HG02642 (cell line): Measurements from ENCODE around the gene ADGRB2.
"Not testable (repeated sequence)": the region's sequence is repeated elsewhere in the genome, so short reads cannot be mapped to it uniquely, and the experiment has no call there.

Experiments
- ATAC-seq: cut with Tn5 transposase; IDR thresholded peaks from one replicate; pipeline ENCODE4 v1.9.1; 2021; ENCODE audit warnings: mild to moderate bottlenecking; ENCODE audit not compliant: unreplicated experiment, poor library complexity

The ADGRB2 gene

DNA sequence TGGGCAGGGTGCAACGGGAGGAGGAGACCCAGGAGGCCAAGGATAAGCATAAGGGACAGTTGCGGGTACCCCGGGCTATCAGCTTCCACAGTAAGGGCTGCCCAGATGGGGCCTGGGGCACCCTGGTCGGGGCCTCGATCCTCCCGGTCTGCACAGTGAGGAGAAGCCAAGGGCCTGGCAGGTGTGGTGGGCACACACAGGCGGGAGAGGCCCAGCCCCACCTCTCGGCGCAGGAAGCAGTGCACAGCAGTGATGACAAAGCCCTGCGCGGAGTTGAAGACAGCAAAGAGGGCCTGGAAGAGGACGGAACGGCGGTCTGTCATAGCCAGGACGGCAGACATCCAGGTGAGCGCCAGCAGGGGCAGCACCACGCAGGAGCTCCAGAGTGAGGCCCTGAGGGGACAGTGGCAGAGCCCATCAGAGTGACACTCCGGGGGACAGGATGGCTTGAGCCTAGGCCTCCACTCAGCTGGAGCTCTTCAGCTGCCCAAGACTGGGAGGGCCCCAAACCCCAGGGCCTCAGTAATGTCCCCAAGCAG is 31.3 kb downstream of the ADGRB2 start:
- no peak for ATAC-seq

DNA sequence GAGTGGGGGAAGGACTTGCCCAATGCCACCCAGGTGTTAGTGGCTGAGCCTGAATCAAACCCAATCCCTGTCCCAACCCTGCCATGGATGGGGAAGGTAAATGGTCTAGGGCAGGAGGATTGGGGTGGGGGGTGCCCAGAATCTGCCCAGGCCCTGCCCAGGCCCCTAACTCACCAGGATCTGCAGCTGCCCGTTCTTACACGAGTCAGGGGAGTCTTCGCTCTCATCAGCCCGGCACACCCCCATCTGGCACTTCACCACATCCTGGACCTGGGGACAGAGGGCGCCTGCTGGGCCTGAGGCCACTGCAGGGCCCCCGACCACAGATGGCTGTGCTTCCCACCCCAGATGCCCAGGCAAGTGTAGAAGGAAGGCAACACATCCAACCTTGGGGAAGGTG is 31.8 kb downstream of the ADGRB2 start:
- no peak for ATAC-seq

DNA sequence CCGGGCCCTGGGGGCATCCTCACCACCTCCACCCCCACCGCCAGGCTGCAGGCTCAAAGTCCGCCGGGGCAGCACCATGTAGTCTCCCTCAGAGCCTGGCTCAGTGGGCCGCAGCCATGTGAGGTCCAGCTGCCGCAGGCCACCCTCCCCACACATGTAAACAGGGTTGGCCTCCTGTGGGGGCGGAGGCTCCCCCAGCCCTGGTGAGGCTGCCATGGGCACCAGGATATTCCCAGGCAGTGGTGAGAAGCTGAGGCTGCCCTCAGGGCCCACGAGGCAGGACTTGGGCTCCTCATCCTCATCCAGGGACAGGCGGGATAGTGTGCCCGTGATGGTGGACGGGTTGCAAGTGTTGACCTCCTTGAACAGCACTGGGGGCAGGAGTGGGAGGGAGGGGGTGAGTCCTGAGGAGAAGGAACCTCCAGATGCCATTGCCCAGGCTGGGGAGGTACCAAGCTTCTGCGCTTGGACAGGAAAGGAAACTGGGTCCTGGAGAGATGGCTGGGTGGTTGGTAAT is 33.0 kb downstream of the ADGRB2 start:
- no peak for ATAC-seq

DNA sequence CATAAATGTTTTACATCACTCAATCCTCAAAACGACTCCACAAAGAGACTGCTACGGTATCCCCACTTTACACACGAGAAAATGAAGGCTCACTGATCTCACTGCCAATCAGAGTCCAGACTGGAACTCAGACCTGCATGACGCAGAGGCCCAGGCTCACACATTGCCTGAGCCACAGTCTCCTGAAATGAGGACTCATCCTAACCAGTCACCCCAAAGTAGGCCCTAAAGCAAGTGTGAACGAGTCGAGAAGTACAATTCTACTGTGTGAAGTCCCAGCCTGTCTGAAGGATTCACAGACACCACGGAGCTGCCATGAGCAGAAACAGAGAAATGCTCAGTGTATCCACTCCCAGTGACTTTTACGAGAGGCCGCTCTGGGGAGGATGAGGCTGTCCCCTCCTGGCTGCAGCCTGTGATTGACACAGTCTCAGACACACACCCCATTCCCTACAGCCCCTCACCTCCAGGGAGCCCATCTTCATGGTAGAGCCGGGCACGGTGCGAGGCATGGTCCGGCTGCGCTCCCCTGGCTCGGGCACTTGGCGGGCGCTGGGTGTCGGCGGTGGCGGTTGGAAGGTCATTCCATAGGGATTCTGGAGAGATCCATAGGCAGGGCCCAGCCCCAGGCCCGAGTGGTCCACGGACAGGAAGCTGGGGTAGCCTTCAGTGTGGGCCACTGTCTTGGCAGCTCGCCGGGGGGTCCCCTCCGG is 33.6 kb downstream of the ADGRB2 start:
- no peak for ATAC-seq

DNA sequence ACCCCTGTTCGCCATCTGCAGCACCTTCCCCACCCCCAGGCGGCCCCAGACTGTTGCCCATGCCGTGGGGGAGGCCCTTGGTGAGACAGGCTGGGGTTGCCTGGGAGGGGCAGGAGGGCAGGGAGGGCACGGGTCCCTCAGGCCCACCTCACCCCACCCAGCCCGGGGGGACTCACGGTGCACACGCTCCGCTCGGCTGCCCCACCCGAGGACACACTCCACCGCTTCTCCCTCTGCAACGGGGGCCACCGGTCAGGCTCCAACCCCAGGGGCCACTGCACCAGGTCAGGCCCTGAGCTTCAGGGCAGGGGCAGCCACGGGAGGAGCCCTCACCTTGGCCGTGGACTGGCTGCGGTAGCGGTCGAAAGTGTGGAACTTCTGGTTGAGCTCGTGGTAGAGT is 36.3 kb downstream of the ADGRB2 start:
- ATAC-seq, result no peak

DNA sequence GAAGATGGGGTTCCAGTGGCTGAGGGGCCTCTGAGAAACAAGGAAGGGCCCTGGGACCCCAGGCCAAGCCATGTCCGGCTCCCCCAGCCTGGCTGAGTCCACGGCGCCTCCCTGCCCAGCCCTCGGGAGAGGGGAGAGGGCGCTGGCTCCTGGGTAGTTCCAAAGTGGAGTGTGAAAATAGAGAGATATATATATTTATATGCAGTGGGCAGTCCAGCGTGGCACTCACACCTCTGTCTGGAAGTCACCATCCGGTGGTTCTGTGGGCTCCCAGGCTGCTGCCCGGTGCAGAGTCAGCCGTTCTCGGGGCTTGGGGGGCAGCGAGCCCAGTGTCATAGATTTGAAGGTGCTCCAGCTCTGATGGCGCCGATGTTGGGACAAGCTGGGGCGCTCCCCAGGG is 36.9 kb downstream of the ADGRB2 start:
- ATAC-seq, result no peak

DNA sequence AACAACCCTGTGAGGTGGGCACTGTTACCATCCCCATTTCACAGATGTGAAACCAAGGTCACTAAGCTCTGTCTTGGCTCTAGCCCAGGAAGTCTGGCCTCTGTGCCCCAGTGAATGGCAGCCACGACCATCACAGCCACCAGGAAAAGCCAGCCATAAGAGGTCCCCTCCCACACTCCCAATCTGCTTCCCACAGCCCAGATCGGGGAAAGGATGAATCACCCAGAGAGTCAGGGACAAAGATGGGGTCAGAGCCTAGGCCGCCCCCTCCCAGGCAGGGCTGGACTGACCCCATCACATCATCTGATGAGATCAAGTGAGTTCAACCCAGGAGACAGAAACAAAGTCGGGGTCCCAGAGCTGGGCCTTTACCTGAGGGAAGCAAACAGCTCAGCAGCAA is 37.4 kb downstream of the ADGRB2 start:
- no peak for ATAC-seq

DNA sequence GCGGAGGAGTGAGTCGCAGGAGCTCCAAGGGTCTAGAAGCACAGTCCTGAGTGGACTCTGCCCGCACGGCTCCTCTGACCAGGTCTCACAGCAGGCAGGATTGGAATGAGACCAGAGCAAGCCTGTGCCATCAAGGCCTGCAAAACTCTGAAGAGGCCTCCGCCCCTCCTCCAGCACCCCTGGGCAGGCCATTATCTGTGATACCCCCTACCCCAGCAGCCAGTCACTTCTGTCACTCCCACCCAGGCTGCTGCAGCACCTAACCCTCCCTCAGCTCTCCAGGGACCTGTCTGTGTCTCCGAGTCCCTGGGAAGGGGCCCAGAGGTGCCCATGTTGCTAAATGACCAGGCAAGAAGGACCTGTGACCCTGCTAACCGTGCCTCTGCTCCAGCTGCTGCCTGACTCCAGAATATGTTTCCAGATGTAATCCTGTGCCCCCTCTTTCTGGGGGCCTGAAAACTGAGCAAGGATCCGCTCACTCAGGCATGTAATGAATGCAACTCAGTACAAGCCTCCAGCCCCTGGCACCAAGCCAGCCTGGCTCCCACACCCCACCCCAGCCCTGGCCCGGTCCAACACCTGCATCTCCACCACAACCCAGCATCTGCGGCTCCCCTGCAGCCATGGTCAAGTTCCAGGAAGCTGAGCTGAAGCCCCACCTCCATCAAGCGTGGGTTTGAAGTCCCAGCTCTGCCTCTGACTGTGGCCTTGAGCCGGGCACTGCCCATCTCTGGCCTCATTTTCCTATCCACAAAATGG is 38.2 kb downstream of the ADGRB2 start:
- no peak for ATAC-seq

DNA sequence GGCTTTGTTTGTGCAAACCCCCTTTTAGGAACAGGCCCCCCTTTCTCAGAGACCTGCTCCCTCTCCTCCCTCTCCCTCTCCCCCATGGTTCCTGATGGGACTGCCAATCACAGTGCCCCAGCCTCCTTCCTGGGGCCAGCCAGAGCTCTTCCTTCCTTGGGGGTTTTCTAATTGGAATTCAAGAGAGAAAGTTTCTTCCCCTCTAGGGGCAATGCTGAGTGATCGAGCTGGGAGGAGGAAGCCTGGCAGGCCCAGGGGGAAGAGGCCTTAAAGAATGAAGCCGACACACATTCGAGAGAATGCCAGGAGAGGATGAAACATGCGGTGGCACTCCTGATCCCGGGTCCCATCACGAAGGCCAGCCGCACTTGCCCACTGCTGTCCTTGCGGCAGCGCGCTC is 39.0 kb downstream of the ADGRB2 start:
- ATAC-seq, result no peak

DNA sequence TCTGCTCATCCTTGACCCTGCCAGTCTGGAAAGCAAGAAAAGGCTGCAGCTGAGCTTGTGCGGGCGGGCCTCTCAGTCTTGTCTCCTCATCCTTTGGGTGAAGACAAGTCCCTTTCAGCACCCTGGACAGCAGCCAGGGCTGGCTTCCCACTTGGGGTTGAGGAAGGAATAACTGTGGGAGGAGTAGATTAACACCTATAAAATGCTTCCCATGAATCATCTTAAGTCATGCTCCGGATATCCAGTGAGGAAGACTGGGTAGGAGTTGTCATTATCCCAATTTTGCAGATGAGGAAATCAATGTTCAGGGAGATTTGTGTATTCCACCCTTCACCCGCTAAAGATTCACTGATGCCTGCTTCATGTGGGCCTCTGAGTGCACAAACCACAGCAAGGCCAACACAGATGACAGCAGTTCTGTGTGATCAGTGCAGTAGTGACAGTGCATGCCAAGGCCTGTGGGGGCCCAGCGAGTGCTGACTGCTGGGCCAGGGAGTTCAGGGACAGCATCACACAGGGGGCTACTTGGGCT is 40.2 kb downstream of the ADGRB2 start:
- no peak for ATAC-seq

DNA sequence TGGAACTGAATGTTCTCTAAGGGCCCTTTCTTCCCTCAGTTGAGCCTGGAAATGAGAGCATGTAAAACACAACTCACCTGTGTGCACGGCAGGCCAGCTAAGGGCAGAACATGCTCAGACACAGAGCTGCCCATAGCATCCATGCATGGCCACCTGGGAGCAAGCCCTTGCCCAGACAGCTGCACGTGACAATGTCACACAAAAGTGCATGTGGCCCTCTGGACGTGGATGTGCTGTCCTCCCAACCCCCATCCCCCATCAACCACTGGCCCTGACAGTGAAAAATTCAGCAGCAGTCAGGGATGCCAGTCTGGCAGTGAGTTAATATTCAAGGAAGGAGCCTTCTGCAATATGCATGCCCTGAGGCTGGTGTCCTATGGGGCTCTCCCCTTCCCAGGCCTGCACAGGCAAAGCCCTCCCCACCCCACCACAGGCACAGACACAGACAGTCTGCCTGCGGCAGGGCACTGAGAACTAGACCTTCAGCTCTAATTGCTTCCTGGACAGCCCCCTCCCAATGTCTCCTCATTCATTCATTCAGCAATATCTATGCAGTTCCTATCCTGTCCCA is 45.7 kb downstream of the ADGRB2 start:
- no peak for ATAC-seq

DNA sequence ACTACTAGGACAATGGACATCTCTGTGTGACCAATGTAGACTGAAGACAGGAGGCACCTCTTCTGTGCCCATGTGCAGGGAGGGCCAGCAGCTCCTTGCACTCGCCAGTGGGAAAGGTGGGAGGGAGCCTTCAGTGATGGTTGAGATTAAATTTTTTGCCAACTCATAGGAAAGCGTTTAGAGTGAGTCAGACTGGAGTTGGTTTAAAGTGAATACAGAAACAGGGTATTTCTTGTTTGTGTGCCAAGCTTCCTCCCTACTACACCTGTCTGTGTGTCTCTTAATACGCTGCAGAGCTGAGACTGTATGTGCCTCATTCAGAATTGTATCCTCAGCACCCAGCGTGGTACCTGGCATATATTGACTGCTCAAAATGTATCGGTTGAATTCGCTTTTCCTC is 46.8 kb downstream of the ADGRB2 start:
- ATAC-seq, result no peak

DNA sequence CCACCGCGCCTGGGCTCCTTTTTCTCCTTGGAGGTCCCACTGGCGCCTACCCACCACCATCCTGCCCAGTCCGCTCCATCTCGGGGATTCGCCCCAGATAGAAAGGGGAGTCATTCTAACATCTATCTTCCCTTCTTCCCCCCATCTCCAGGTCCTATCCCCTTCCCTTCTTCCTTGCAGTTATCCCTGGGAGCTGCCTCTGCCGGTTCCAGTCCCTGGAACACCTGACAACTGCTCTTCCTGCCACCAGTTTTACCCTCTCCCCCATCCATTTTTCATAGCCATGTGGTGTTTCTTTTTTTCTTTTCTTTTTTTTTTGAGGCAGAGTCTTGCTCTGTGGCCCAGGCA is 48.3 kb downstream of the ADGRB2 start:
- no peak for ATAC-seq

DNA sequence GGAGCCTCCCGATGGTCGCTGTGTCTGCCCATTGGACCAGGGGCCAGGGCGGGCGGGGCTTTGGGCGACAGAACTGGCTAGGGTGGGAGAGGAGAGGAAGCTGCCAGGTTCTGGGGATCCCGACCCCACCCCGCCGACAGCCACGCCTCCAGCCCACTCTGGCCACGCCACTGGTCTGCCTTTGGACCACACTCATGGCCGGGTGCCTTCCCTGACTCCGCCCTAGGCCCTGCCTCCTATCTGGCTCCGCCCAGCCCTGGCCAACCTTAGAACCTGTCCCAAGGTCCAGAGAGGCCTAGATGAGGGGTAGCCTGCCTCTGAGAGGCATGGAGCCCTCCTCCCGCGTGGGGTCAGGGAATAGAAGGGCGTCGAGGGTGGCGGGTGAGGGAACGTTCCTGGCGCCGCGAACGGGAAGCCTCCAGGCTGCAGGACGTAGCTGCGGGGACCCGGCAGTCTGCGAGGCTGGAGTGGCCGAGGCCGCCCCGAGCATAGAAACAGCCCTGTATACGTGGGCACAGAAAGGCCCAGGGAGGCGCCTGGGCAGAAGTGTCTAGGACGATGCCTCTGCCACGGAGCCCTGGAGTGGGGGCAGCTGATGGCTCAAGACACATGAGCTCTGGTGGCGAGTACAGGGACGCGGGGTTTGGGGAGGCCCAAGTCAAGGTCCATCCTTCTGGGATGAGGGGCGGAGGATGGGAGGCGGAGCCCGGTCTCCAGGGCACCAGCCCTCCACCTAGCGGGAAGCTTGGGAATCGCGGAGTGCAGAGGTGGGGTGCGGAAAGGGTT is 48.9 kb downstream of the ADGRB2 start:
- ATAC-seq, result peak; percentile 59

DNA sequence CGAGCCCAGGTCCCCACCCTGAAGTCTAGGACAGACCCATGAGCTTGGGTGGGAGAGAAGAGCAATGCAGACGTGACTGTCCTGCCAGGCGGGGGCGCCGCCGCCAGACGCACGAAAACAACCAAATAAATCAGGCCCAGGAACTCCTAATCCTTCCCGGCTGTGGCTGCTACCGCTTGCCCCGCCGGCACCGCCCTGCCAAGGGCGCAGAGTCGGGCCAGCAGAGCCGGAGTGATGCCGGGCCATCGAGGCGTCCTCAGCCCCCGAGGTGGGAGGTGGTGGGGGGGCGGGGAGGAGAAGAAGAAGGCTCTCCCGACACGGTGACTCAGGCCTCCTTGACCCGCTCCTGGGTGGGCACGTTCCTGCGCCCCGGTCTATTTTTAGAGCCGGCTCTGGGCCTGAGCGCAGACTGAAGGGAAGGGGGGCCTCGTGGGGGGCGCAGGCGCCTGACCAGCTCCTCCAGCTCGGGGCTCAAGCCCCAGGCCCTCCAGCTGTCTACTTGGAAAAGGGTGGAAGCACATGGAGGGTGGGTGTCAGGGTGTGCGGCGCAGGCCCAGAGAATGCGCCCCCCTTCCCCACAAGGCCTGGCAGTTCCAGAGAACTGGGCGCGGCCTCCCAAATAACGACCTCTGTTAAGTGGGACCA is 49.6 kb downstream of the ADGRB2 start:
- no peak for ATAC-seq

DNA sequence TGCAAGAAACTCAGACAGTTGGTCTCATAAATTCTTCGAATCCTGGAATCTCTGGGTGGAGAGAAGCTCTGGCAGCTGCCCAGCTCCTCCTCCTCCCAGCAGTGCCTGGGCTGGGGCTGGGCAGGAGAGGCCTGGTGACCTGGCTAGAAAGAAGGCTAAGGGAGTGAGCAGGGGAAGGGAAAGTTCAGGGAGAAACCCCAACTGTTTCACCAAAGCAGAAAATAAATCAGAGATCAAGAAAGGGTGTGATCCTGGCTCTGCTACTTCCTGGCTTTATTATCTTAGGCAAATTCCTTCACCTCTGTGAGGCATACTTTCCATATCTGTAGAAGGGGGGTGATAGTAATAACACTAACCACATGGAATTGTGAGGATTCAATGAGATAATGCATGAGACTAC is 51.5 kb downstream of the ADGRB2 start:
- no peak for ATAC-seq

DNA sequence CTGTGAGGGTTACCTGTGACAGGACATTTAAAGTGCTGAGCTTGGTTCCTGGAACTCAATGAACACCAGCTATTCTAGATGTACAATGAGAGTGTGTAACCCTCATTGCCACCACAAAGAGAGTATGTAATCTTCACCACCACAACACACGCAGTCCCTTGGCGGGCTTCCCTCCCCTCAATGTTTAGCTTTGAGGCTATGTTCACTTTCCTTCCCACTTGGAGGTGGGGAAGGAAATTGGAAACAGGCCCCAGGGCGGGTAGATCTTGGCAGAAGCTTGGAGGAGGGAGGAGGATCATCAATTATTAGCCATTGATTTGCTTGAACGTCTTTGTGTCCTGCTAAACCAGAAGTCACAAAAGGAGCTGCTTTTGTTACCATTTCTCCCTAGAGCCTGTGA is 52.1 kb downstream of the ADGRB2 start:
- ATAC-seq, result no peak

DNA sequence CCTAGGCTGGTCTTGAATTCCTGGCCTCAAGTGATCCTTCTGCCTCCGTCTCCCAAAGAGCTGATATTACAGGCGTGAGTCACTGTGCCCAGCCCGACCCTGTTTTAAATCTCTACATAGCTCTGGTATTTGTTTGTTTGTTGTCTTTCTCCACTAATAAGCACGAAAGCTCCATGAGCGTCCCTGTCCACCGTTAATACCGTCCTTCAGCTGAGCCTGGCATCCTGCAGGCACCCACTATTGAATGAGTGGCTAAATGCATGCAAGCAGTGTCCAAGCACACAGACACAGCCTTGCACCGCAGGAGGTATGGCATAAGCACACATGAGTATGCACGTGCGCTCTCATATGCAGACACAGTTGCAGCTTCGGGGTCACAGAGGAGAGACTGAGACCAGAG is 55.8 kb downstream of the ADGRB2 start:
- ATAC-seq, result no peak

DNA sequence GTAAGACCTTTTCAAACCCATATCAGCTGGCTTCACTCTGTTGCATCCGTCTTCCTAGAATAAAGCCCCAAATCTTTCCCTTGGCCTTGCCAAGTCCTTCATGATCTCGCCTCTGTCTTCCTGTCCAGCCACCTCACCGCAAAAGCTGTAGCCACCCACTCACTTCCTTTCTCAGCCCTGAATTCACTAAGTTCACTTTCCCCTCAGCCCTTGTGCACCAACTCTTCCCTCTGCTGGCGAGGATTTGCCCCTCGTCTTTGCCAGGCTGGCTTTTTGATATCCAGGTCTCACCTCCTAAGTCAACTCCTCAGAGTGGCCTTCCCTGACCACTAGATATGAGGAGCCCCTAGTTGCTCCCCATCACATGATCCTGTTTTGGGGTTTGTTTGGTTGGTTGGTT is 56.4 kb downstream of the ADGRB2 start:
- ATAC-seq, result no peak

DNA sequence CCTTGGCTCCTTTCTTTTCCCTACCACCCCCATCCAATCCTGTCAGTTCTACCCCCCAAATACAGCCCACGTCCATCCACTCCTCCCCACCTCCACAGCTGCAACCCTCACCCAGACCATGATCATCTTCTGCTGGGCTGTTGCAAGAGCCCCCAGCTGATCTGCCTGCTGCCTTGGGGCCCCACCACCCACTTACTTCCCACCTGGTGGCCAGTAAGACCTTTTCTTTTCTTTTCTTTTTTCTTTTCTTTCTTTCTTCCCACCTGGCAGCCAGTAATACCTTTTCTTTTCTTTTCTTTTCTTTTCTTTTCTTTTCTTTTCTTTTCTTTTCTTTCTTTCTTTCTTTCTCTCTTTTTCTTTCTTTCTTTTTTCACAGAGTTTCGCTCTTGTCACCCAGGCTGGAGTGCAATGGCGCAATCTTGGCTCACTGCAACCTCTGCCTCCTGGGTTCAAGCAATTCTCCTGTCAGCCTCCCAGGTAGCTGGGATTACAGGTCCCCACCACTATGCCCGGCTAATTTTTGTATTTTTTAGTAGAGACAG is 57.0 kb downstream of the ADGRB2 start:
- ATAC-seq, result not testable (repeated sequence)
